GM12873 (cell line): ENCODE measurements around the gene TMC2.

ENCODE experiments used
- CTCF ChIP-seq: IDR thresholded peaks from 2 replicates; pipeline ENCODE4 v1.5.1; 2012; ENCODE audit warnings: low read depth, mild to moderate bottlenecking, moderate library complexity, low read length, control low read depth; ENCODE audit not compliant: insufficient read depth; ENCODE audit errors: missing control alignments

Gene TMC2

GRCh38 chr20:2537101-2537500 is 728 bp downstream of the TMC2 start:
- TF ChIP-seq CTCF = no peak

- no peak for TF ChIP-seq CTCF
Measured at GRCh38 chr20:2538356-2538755, 2.0 kb downstream of the TMC2 start.

GRCh38 chr20:2538931-2539720 is 2.8 kb downstream of the TMC2 start:
- no peak for TF ChIP-seq CTCF

GRCh38 chr20:2541940-2542339 is 5.6 kb downstream of the TMC2 start:
- TF ChIP-seq CTCF = no peak

DNA sequence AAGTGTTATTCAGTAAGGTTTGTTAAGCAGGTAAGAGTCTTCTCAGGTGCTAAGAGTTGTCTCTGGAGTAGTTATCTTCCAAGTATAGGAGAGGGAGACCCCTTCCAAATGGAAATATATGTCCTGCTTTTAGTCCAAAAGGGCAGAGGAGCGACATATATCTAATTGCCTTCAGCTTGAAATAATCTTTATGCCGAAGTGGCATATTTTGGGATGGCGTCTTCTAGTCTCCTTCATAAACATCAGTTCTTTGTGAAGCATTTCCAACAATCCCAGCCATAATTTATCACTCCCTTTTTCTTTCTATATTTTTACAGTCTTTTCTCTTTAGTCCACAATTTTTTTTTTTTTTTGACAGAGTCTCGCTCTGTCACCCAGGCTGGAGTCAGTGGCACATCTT is 6.0 kb downstream of the TMC2 start:
- no peak for TF ChIP-seq CTCF

DNA sequence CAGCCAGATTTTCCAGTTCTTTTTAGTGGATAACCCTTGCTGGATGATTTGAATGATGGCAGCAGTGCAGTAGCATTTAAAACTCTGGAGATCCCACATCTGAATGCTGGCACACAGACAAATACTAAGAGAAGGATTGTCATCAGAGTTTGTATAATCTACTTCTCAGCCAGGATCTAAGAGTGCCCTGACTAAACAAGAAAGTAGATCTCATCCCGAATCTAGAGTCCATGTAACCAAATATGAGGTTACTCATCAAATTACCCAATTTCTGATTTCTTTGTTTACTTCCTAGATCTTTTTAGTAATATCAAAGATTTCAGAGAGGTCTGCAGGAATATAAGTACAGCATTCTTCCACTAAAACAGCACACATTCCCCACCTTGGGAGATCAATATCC is 7.8 kb downstream of the TMC2 start:
- TF ChIP-seq CTCF = no peak

DNA sequence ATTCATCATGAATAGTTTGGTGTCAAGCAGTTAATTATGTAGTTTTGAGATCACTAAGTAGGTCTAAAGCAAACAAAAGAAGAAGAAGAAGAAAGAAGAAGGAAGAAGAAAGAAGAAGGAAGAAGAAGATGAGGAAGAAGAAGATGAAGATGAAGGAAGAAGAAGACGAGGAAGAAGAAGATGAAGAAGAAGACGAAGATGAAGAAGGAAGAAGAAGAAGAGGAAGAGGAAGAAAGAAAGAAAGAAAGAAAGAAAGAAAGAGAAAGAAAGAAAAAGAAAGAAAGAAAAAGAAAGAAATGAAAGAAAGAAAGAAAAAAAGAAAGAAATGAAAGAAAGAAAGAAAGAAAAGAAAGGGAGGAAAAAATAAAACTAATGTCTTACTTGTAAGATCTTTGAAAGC is 9.2 kb downstream of the TMC2 start:
- TF ChIP-seq CTCF = no peak
